Dendritic cell treated with granulocyte-macrophage colony-stimulating factor and Interleukin-4, amounts not matched to agents 40 ng/mL and 50 ng/mL, for 4 days (primary cell): ENCODE measurements around the gene SLFNL1.
A peak's percentile ranks its signal among the peaks of the same experiment; 100 is the strongest.

Experiments used
- H3K27ac Mint-ChIP-seq: one replicate; pipeline ENCODE4 v1.8.0; 2022; ENCODE audit warnings: mild to moderate bottlenecking, mixed read lengths
- H3K27me3 Mint-ChIP-seq: one replicate; pipeline ENCODE4 v1.8.0; 2022; ENCODE audit warnings: mild to moderate bottlenecking, mixed read lengths
- H3K36me3 Mint-ChIP-seq: one replicate; pipeline ENCODE4 v1.8.0; 2022; ENCODE audit warnings: low read depth, mixed read lengths
- H3K4me1 Mint-ChIP-seq: one replicate; pipeline ENCODE4 v1.8.0; 2022; ENCODE audit warnings: low read depth, mixed read lengths
- H3K4me3 Mint-ChIP-seq: one replicate; pipeline ENCODE4 v1.8.0; 2022; ENCODE audit warnings: mild to moderate bottlenecking, moderate library complexity, mixed read lengths
- H3K9me3 Mint-ChIP-seq: one replicate; pipeline ENCODE4 v1.8.0; 2022; ENCODE audit warnings: mixed read lengths
- intact Hi-C: fragments of 100-400 bp; cut with micrococcal nuclease; formaldehyde crosslinking; loops from one replicate; pipeline ENCODE4 v1.15.0; 2022

SLFNL1 gene

GRCh38 chr1:40987439-40988276, 33.9 kb downstream of the SLFNL1 start:
- no peaks in the 10 kb centered on the region for H3K4me1 Mint-ChIP-seq
- H3K9me3 Mint-ChIP-seq: no peaks in the 10 kb centered on the region
- peaks cover 93% of the 10 kb centered on the region for H3K36me3 Mint-ChIP-seq
- no peak overlapping the region for H3K27ac Mint-ChIP-seq
- intact Hi-C loops: no loop called here
- no peaks in the 10 kb centered on the region for H3K27me3 Mint-ChIP-seq
- no peak overlapping the region for H3K4me3 Mint-ChIP-seq

GRCh38 chr1:40986956-40987355, 34.6 kb downstream of the SLFNL1 start:
- Mint-ChIP-seq H3K4me1 (peaks cover 4% of the 10 kb centered on the region), H3K27ac (no peak overlapping the region), H3K4me3 (no peak overlapping the region), H3K27me3 (no peaks in the 10 kb centered on the region), H3K9me3 (no peaks in the 10 kb centered on the region), H3K36me3 (peaks cover 90% of the 10 kb centered on the region)
- intact Hi-C loops: no loop called here

- Mint-ChIP-seq H3K9me3 (no peaks in the 10 kb centered on the region), H3K4me1 (peaks cover 7% of the 10 kb centered on the region), H3K27ac (no peak overlapping the region), H3K36me3 (peaks cover 86% of the 10 kb centered on the region), H3K27me3 (no peaks in the 10 kb centered on the region), H3K4me3 (no peak overlapping the region)
- intact Hi-C loops: no loop called here
Observed at GRCh38 chr1:40986328-40986783, 35.2 kb downstream of the SLFNL1 start.

GRCh38 chr1:40985875-40986274, 35.6 kb downstream of the SLFNL1 start:
- intact Hi-C loops: no loop called here
- Mint-ChIP-seq H3K4me1 (peaks cover 11% of the 10 kb centered on the region), H3K36me3 (peaks cover 81% of the 10 kb centered on the region), H3K9me3 (no peaks in the 10 kb centered on the region), H3K27ac (no peak overlapping the region), H3K27me3 (no peaks in the 10 kb centered on the region), H3K4me3 (no peak overlapping the region)

GRCh38 chr1:40985161-40985560, 36.4 kb downstream of the SLFNL1 start:
- Mint-ChIP-seq H3K27me3 (no peaks in the 10 kb centered on the region), H3K4me3 (no peak overlapping the region), H3K27ac (no peak overlapping the region), H3K4me1 (peaks cover 18% of the 10 kb centered on the region), H3K9me3 (no peaks in the 10 kb centered on the region), H3K36me3 (peaks cover 80% of the 10 kb centered on the region)
- intact Hi-C loops: no loop called here

GRCh38 chr1:40984531-40984930, 37.0 kb downstream of the SLFNL1 start:
- H3K36me3 Mint-ChIP-seq: peaks cover 77% of the 10 kb centered on the region
- H3K27me3 Mint-ChIP-seq: no peaks in the 10 kb centered on the region
- intact Hi-C loops: no loop called here
- H3K27ac Mint-ChIP-seq: no peak overlapping the region
- H3K4me1 Mint-ChIP-seq: peaks cover 18% of the 10 kb centered on the region
- no peaks in the 10 kb centered on the region for H3K9me3 Mint-ChIP-seq
- H3K4me3 Mint-ChIP-seq: no peak overlapping the region

GRCh38 chr1:40984066-40984465, 37.5 kb downstream of the SLFNL1 start:
- H3K27ac Mint-ChIP-seq: no peak overlapping the region
- no peak overlapping the region for H3K4me3 Mint-ChIP-seq
- intact Hi-C loops: no loop called here

GRCh38 chr1:40983286-40983685, 38.2 kb downstream of the SLFNL1 start:
- H3K36me3 Mint-ChIP-seq: peaks cover 71% of the 10 kb centered on the region
- no peak overlapping the region for H3K27ac Mint-ChIP-seq
- H3K4me1 Mint-ChIP-seq: peaks cover 27% of the 10 kb centered on the region

More at GRCh38 chr1:40984066-40984465, 37.5 kb downstream of the SLFNL1 start:
- Mint-ChIP-seq H3K36me3 (peaks cover 77% of the 10 kb centered on the region), H3K9me3 (no peaks in the 10 kb centered on the region), H3K4me1 (peaks cover 22% of the 10 kb centered on the region), H3K27me3 (no peaks in the 10 kb centered on the region)

GRCh38 chr1:40982721-40983120, 38.8 kb downstream of the SLFNL1 start:
- Mint-ChIP-seq H3K36me3 (peaks cover 65% of the 10 kb centered on the region), H3K4me3 (no peak overlapping the region), H3K9me3 (no peaks in the 10 kb centered on the region), H3K27me3 (peaks cover 3% of the 10 kb centered on the region), H3K27ac (no peak overlapping the region), H3K4me1 (peaks cover 27% of the 10 kb centered on the region)
- intact Hi-C loops: no loop called here

More at GRCh38 chr1:40983286-40983685, 38.2 kb downstream of the SLFNL1 start:
- no peak overlapping the region for H3K4me3 Mint-ChIP-seq
- intact Hi-C loops: no loop called here
- no peaks in the 10 kb centered on the region for H3K9me3 Mint-ChIP-seq
- peaks cover 3% of the 10 kb centered on the region for H3K27me3 Mint-ChIP-seq

- Mint-ChIP-seq H3K4me1 (peaks cover 31% of the 10 kb centered on the region), H3K4me3 (no peak overlapping the region), H3K27ac (no peak overlapping the region), H3K27me3 (peaks cover 3% of the 10 kb centered on the region), H3K9me3 (no peaks in the 10 kb centered on the region), H3K36me3 (peaks cover 57% of the 10 kb centered on the region)
- intact Hi-C loops: no loop called here
Observed at GRCh38 chr1:40981691-40982448, 39.7 kb downstream of the SLFNL1 start.

- peak overlapping the region; percentile 96 for H3K27ac Mint-ChIP-seq
- H3K9me3 Mint-ChIP-seq: no peaks in the 10 kb centered on the region
- H3K36me3 Mint-ChIP-seq: peaks cover 44% of the 10 kb centered on the region
- peak overlapping the region; percentile 91 for H3K4me3 Mint-ChIP-seq
- H3K27me3 Mint-ChIP-seq: peaks cover 3% of the 10 kb centered on the region
- intact Hi-C loops: no loop called here
- peaks cover 41% of the 10 kb centered on the region for H3K4me1 Mint-ChIP-seq
Observed at GRCh38 chr1:40980453-40981121, 40.9 kb downstream of the SLFNL1 start.

GRCh38 chr1:40980068-40980452, 41.5 kb downstream of the SLFNL1 start:
- H3K27me3 Mint-ChIP-seq: peaks cover 4% of the 10 kb centered on the region
- H3K9me3 Mint-ChIP-seq: no peaks in the 10 kb centered on the region
- intact Hi-C loops: no loop called here
- H3K27ac Mint-ChIP-seq: peak overlapping the region; percentile 96
- peak overlapping the region; percentile 91 for H3K4me3 Mint-ChIP-seq
- H3K36me3 Mint-ChIP-seq: peaks cover 39% of the 10 kb centered on the region
- peaks cover 46% of the 10 kb centered on the region for H3K4me1 Mint-ChIP-seq

- Mint-ChIP-seq H3K36me3 (peaks cover 32% of the 10 kb centered on the region), H3K27ac (peak within 1 kb of the TSS; percentile 96), H3K4me1 (peaks cover 52% of the 10 kb centered on the region), H3K4me3 (peak within 1 kb of the TSS; percentile 91), H3K9me3 (no peaks in the 10 kb centered on the region), H3K27me3 (peaks cover 5% of the 10 kb centered on the region)
- intact Hi-C loops: no loop called here
Observed at GRCh38 chr1:40979241-40980067, 42.1 kb downstream of the SLFNL1 start, which contains the start of gene CTPS1. TSS of gene CTPS1 (plus strand) at chr1:40979696. CDS start at chr1:40983291, 3,595 bp downstream.
